Body of pancreas (tissue), 4 donors: ENCODE measurements around the gene PHLDA1. TPM values are rescaled to one million over a fixed set of nuclear protein-coding genes. Genes with fewer than 3 reads are reported as not detected.

Source experiments
- ATAC-seq: fragments of 150-250 bp; one replicate; pipeline ENCODE4 v1.9.1; 2016
- DNase-seq, 4 donors: peaks; one replicate each; pipeline ENCODE4 v3.0.0-alpha.2; 2019
- H3K27ac ChIP-seq, 4 donors: fragments of 200-600 bp; sonication (generic); 1 replicate in 3 of 4; 2 replicates in 1 of 4; pipeline versions ENCODE4 v1.5.1 to v1.6.1; 2016 to 2019; ENCODE audit warnings: mild to moderate bottlenecking in 1 of 4, mixed read lengths in 1 of 4, moderate library complexity in 1 of 4
- H3K27me3 ChIP-seq, 2 donors: fragments of 200-600 bp; sonication (generic); one replicate each; pipeline ENCODE4 v1.6.0; 2016; ENCODE audit warnings: mild to moderate bottlenecking in 1 of 2
- H3K36me3 ChIP-seq, 2 donors: fragments of 200-600 bp; sonication (generic); replicated peaks in 1 of 2; 2 replicates each; pipeline ENCODE4 v1.5.1; 2016; ENCODE audit warnings: low read depth in 2 of 2; ENCODE audit not compliant: insufficient read depth in 1 of 2
- H3K4me1 ChIP-seq: fragments of 200-600 bp; sonication (generic); one replicate; pipeline ENCODE4 v1.6.0; 2016
- H3K4me3 ChIP-seq, 2 donors: fragments of 200-600 bp; sonication (generic); 1 replicate in 1 of 2; 2 replicates in 1 of 2; pipeline ENCODE4 v1.5.1; 2016 to 2019
- H3K9me3 ChIP-seq, 3 donors: fragments of 200-600 bp; sonication (generic); 1 replicate in 2 of 3; 2 replicates in 1 of 3; pipeline ENCODE4 v1.5.1; 2016
- CTCF ChIP-seq, 7 experiments: fragments of 450-650 bp in 4 of 7; fragments of 200-600 bp in 3 of 7; sonication (generic) in 3 of 7; IDR thresholded peaks; one replicate each; pipeline ENCODE4 v1.5.1; 2016 to 2019; ENCODE audit warnings: antibody characterized with exemption in 7 of 7
- POLR2A ChIP-seq, 3 donors: fragments of 450-650 bp; IDR thresholded peaks; one replicate each; pipeline ENCODE4 v1.6.1; 2016; ENCODE audit warnings: antibody characterized with exemption in 3 of 3, mild to moderate bottlenecking in 2 of 3
- WGBS, 2 donors: methylation state at CpG; one replicate each; pipeline ENCODE4 v1.1.5; 2017; 5-methylcytosine and 5-hydroxymethylcytosine counted together
- intact Hi-C: fragments of 100-400 bp; cut with DNase I; formaldehyde crosslinking; loops from one replicate; pipeline ENCODE4 v1.15.1; 2023
- total RNA-seq, 2 donors: library from RNA; depleted of rRNA; stranded (reverse); fragments of >200 nt; gene quantifications; one replicate each; pipeline ENCODE4 v1.1.0, GENCODE V29; 2016

PHLDA1 gene
- total RNA-seq, 2 donors from 2014 or later: 11.9 to 22.4 TPM

DNA sequence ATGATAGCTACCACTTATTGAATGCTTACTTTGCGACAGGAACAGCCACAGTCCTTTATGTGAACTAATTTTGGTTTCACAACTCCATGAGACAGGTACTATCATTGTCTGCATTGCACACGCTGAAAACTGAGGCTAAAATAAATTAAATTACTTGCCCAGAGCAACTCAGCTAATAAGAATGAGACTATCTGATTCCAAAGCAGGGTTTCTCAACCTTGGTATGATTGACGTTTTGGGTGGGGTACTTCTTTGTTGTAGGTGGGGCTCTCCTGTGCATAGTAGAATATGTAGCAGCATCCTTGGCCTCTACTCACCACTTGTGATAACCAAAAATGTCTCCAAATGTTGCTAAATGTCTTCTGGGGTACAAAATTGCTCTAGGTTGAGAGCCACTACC is 9.1 kb downstream of the PHLDA1 start:
- ATAC-seq: no peak
- Histone ChIP-seq H3K4me3 (no peak overlapping the region), H3K4me1 (peaks cover 17% of the 10 kb centered on the region), H3K27me3 (no peaks in the 10 kb centered on the region), H3K27ac (no peak overlapping the region), H3K36me3 (no peaks in the 10 kb centered on the region), H3K9me3 (no peaks in the 10 kb centered on the region)
- WGBS, 2 donors: 78 to 86% methylated on average over 3 of the region's 3 CpGs
- TF ChIP-seq CTCF (IDR thresholded peaks at IDR 0.05) (no peak), POLR2A (IDR thresholded peaks at IDR 0.05) (no peak)
- intact Hi-C loops: no loop called here
- no peak for DNase-seq

DNA sequence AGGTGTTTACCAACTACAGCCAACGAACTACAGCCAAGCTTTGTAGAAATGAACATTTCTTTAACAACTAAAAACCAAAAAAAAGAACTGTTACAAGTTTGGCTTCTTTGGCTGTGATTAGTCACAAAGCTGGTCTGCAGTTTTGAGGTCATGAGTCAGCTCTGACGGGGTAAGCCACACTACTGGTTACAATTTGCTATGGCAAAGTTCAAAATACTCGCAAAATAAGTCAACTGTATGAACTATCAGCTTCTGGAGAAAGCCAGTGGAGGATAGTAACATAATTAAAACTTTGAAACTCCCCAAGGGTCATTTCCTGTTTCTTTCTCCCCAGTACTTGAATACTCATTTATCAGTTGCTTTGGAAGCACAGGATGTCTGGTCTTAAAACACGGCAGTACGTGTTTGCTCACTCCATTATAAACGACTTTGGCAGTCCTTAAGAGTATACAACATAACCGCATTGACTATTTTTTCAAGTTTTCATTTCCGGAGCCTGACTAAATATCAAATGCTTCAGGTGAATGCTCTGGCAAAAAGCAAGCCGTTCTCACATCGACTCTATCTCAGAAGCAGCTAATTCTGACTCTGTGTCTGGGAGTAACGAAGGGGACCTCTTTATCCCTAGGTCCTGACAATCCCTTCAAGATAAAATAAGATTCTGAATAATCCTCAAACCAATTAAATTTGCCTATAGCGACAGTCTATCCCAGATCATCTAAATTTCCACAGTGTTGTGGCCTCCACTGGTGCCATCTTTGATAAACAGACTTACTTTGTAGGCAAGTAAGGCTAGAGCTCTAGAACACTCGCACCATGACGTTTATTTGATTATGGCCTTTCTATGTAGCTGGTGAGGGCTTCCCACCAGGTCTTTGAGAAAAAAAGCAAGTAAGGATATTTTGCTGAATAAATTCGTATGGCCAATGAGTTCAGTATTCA is 10.6 kb downstream of the PHLDA1 start:
- intact Hi-C loops: no loop called here
- DNase-seq: peak in 1 of 4 donors; percentile 39
- peak; percentile 57 for ATAC-seq
- Histone ChIP-seq H3K27me3 (no peaks in the 10 kb centered on the region), H3K9me3 (no peaks in the 10 kb centered on the region), H3K4me3 (no peak overlapping the region), H3K27ac (peak overlapping the region in 2 of 4 donors; percentile 19 to 61), H3K36me3 (no peaks in the 10 kb centered on the region), H3K4me1 (peaks cover 7% of the 10 kb centered on the region)
- TF ChIP-seq CTCF (IDR thresholded peaks at IDR 0.05): no peak
- TF ChIP-seq POLR2A (IDR thresholded peaks at IDR 0.05): no peak
- WGBS, 2 donors: 56 to 68% methylated on average over 15 of the region's 15 CpGs

GRCh38 chr12:76020281-76020680 is 11.3 kb downstream of the PHLDA1 start:
- Histone ChIP-seq H3K4me1 (peaks cover 7% of the 10 kb centered on the region), H3K27me3 (no peaks in the 10 kb centered on the region), H3K36me3 (no peaks in the 10 kb centered on the region), H3K27ac (peak overlapping the region in 2 of 4 donors; percentile 19 to 61), H3K9me3 (no peaks in the 10 kb centered on the region), H3K4me3 (no peak overlapping the region)
- intact Hi-C loops: no loop called here
- ATAC-seq: peak; percentile 27
- DNase-seq: peak in 1 of 4 donors; percentile 38
- WGBS, 2 donors: 68 to 87% methylated on average over 5 of the region's 5 CpGs
- no peak for TF ChIP-seq POLR2A (IDR thresholded peaks at IDR 0.05)
- no peak for TF ChIP-seq CTCF (IDR thresholded peaks at IDR 0.05)

GRCh38 chr12:76018672-76019071 is 12.9 kb downstream of the PHLDA1 start:
- Histone ChIP-seq H3K36me3 (no peaks in the 10 kb centered on the region), H3K4me1 (peaks cover 7% of the 10 kb centered on the region), H3K27me3 (no peaks in the 10 kb centered on the region), H3K27ac (no peak overlapping the region), H3K9me3 (no peaks in the 10 kb centered on the region), H3K4me3 (no peak overlapping the region)
- DNase-seq (no peak), ATAC-seq (peak; percentile 37)
- no peak for TF ChIP-seq CTCF (IDR thresholded peaks at IDR 0.05)
- no peak for TF ChIP-seq POLR2A (IDR thresholded peaks at IDR 0.05)
- WGBS, 2 donors: 64 to 70% methylated on average over 1 of the region's 1 CpG
- intact Hi-C loops: no loop called here
